ENCODE results near the gene NAP1L1. TPM values are rescaled to one million over a fixed set of nuclear protein-coding genes. Genes with fewer than 3 reads are reported as not detected.

The NAP1L1 gene
- total RNA-seq, 1 donor from 2014 or later: 116 TPM

GRCh38 chr12:76023069-76023690, 61.3 kb downstream of the NAP1L1 start:
- DNase-seq (ENCODE audit: low read depth in 2 of 2): no peak

DNA sequence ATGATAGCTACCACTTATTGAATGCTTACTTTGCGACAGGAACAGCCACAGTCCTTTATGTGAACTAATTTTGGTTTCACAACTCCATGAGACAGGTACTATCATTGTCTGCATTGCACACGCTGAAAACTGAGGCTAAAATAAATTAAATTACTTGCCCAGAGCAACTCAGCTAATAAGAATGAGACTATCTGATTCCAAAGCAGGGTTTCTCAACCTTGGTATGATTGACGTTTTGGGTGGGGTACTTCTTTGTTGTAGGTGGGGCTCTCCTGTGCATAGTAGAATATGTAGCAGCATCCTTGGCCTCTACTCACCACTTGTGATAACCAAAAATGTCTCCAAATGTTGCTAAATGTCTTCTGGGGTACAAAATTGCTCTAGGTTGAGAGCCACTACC, 62.0 kb downstream of the NAP1L1 start:
- DNase-seq (ENCODE audit: low read depth in 2 of 2): no peak

GRCh38 chr12:76020731-76021672, 63.5 kb downstream of the NAP1L1 start:
- DNase-seq (ENCODE audit: low read depth in 2 of 2): peak; percentile 66 to 99

DNA sequence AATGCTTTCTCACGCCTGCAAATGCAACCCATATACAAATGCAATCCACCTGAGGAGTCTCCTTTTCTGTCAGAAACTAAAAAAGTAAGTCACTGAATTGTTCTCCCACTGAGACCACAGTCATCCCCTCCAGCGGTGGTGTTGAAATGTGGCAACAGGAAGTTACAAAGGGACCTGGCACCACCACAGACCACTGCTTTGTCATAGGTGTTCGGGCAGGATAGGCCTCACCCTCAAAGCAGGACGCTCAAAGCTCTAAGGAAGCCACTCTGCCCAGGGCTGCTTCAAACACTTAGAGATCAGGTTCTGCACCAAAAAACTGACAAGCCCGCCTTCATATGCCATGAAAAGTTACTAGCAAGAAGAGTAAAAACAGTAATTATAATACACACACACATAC, 64.2 kb downstream of the NAP1L1 start:
- DNase-seq (ENCODE audit: low read depth in 2 of 2): peak; percentile 66 to 80

DNA sequence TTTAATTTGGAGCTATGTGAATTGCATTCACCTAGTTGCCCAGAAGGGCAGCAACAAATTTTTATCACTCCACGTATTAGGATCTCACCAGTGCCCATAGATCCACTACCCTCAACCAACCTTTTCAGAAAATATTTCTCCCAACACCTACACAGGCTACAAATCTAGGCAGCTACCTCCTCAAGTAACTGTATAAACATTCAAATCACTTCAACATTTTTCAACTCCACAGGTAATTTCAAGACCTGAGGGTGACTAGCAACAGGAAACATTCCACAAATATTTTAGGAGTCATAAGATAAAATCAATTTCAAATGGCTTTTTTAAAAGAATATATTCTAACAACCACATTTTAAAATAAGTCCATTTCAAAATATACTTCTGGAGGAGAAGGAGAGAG, 65.8 kb downstream of the NAP1L1 start:
- no peak for DNase-seq (ENCODE audit: low read depth in 2 of 2)

GRCh38 chr12:76018111-76018510, 66.4 kb downstream of the NAP1L1 start:
- no peak for DNase-seq (ENCODE audit: low read depth in 2 of 2)

GRCh38 chr12:76014007-76014406, 70.5 kb downstream of the NAP1L1 start:
- DNase-seq (ENCODE audit: low read depth in 2 of 2): no peak

DNA sequence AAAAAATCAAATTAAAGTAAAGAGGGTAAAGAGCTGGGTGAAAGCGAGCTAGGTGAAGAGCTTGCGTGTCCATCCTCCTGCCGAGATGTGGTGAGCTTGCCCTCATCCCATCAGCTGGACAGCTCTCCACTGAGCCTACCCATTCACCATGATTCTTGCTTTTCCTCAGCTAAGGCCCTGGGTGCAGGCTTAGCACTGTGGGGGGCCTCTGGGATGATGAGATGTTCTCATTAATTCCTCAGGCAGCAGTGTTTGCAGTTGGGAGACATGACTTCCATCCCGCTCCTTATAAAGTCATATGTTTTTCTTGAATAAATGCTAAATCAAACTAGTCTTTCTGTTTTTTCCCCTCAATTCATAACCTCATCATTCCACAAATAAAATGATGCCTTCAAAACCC, 70.9 kb downstream of the NAP1L1 start:
- DNase-seq (ENCODE audit: low read depth in 2 of 2): no peak

- DNase-seq (ENCODE audit: low read depth in 2 of 2): no peak
Measured at GRCh38 chr12:76012644-76013043, 71.8 kb downstream of the NAP1L1 start.

GRCh38 chr12:76010732-76011458, 73.6 kb downstream of the NAP1L1 start:
- peak in 1 of 2 donors; percentile 44 for DNase-seq (ENCODE audit: low read depth in 2 of 2)

DNA sequence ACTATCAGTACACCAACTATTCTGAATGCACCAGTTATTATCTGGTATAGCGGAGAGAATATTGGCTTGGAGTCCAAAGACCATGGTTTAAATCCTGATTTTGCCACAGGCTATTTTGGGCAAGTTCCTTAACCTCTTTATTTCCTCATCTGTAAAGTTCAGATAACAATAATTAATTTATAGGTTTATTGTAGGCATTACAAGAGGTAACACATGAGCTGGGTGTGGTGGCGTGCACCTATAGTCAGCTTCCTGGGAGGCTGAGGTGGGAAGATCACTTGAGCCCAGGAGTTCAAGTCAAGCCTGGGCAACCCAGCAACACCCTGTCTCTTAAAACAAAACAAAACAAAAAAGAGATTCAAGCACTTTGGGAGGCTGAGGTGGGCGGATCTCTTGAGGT, 76.1 kb downstream of the NAP1L1 start:
- no peak for DNase-seq (ENCODE audit: low read depth in 2 of 2)

DNA sequence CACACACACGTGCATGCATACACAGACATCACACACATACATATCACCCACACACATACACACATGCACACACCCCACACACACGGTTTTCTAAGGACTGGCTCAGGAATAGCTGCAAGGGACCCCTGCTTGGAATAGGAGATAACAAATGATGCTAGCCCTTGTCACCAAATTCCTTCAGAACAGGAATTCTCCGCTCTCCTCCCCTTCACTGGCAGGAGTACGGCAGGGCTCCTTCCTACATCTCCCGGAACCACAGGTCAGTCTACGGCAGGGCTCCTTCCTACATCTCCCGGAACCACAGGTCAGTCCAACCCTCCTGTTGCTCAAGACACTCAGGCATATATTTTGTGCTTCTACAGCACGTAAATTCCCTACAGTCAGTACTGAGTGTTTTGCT, 76.8 kb downstream of the NAP1L1 start:
- no peak for DNase-seq (ENCODE audit: low read depth in 2 of 2)

- no peak for DNase-seq (ENCODE audit: low read depth in 2 of 2)
Measured at GRCh38 chr12:76006028-76006925, 78.2 kb downstream of the NAP1L1 start.

DNA sequence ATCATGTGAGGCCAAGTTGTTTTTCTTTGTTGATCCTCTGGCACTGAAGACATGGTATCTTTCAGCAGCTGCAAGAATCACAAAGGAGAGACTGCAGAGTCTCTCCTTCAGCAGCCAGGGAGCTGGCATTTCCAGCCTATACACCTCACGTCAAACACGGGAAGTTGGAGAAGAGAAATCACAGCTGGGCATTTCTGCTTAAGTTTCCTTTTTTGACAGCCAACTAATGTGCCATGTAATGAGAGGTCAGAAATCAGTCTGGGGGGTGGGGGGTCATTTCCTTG, 81.2 kb downstream of the NAP1L1 start:
- DNase-seq (ENCODE audit: low read depth in 2 of 2): no peak

- no peak for DNase-seq (ENCODE audit: low read depth in 2 of 2)
Measured at GRCh38 chr12:76002598-76003354, 81.7 kb downstream of the NAP1L1 start.

DNA sequence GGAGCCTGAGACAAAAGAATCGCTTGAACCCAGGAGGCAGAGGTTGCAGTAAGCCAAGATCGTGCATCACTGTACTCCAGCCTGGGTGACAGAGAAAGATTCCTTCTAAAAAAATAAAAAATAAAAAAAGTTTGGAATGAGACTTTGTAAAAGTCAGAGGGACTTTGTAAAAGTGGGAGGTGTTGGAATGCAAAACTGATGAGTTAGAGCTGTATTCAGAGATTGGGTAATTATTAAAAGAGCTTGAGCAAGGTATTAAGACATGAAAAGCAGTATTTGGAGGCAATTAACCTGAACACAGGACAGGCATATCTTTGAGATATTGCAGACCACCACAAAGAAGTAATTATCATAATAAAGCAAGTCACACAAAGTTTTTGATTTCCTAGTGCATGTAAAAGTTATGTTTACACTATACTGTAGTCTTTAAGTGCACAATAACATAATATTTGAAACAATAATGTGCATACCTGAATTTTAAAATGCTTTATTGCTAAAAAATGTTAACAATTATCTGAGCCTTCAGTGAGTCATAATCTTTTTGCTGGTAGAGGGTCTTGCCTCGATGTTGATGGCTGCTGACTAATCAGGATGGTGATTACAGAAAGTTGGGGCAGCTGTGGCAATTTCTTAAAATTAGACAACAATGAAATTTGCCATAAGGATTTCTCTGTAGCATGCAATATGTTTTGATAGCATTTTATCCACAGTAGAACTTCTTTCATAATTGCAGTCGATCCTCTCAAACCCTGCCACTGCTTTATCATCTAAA, 86.0 kb downstream of the NAP1L1 start:
- no peak for DNase-seq (ENCODE audit: low read depth in 2 of 2)

- peak; percentile 55 to 80 for DNase-seq (ENCODE audit: low read depth in 2 of 2)
Measured at GRCh38 chr12:75997658-75998057, 86.8 kb downstream of the NAP1L1 start.

DNA sequence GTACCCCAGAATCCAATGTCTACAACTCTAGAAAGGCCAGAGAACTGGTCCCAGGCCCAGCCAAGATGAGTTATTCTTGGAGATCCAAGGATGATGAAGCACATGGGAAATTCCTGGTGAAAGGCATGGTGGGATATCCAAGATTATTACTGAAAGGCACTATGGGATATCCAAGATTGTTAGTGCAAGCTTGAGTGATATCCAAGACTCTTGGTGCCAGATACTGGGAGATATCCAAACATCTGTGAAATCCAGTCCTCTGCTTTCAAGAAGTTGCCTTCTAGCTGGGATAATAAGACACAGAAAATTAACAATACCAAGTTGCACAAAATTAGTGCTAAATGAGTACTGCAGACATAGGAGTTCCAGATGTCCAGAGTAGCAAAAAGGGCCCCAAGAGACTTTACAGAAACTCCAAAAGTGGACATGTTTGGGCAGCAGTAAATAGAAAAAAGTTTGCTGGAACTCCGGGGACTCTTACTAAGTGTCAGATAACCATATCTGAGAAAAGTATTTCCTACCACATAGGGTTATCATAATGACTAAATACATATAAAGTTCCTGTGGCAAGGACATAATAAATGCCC, 87.5 kb downstream of the NAP1L1 start:
- peak in 1 of 2 donors; percentile 39 for DNase-seq (ENCODE audit: low read depth in 2 of 2)

GRCh38 chr12:75995691-75996090, 88.8 kb downstream of the NAP1L1 start:
- no peak for DNase-seq (ENCODE audit: low read depth in 2 of 2)
